SK-N-SH treated with all-trans-retinoic acid at 6 μM for 48 hours (cell line): Measurements from ENCODE around the gene CLEC16A.

Experiments used
- ESRRG ChIP-seq: fragments of 250-450 bp; sonication (Bioruptor Pico); IDR thresholded peaks from 2 replicates; pipeline ENCODE4 v1.6.1; 2021; ENCODE audit warnings: mild to moderate bottlenecking
- OSR1 ChIP-seq: fragments of 250-450 bp; sonication (Bioruptor Pico); IDR thresholded peaks from 2 replicates; pipeline ENCODE4 v1.8.0; 2022; ENCODE audit warnings: moderate library complexity, mild to moderate bottlenecking, inconsistent platforms
- RARB ChIP-seq: fragments of 250-450 bp; sonication (Bioruptor Pico); IDR thresholded peaks from 2 replicates; pipeline ENCODE4 v1.8.0; 2021; ENCODE audit warnings: mild to moderate bottlenecking, moderate library complexity
- SNAI2 ChIP-seq: fragments of 250-450 bp; sonication (Bioruptor Pico); IDR thresholded peaks from 2 replicates; pipeline ENCODE4 v1.5.0; 2020; ENCODE audit warnings: mild to moderate bottlenecking, moderate library complexity
- TCF4 ChIP-seq: fragments of 250-450 bp; sonication (Bioruptor Pico); IDR thresholded peaks from 2 replicates; pipeline ENCODE4 v1.8.0; 2021; ENCODE audit warnings: mild to moderate bottlenecking, moderate library complexity, borderline replicate concordance
- ZFP3 ChIP-seq: fragments of 250-450 bp; sonication (Bioruptor Pico); IDR thresholded peaks from 2 replicates; pipeline ENCODE4 v1.5.0; 2020; ENCODE audit warnings: mild to moderate bottlenecking, moderate library complexity
- ZFP30 ChIP-seq: fragments of 450-650 bp; formaldehyde crosslinking; IDR thresholded peaks from 2 replicates; pipeline ENCODE4 v1.5.0; 2022; ENCODE audit warnings: mild to moderate bottlenecking, moderate library complexity
- ZNF70 ChIP-seq: fragments of 450-650 bp; formaldehyde crosslinking; IDR thresholded peaks from 2 replicates; pipeline ENCODE4 v1.5.0; 2020; ENCODE audit warnings: mild to moderate bottlenecking, moderate library complexity
- TF ChIP-seq, protein P1 (sequence below): fragments of 250-450 bp; sonication (Bioruptor Pico); IDR thresholded peaks from 2 replicates; pipeline ENCODE4 v1.5.1; 2020; ENCODE audit warnings: low read depth, mild to moderate bottlenecking, moderate library complexity
- TF ChIP-seq, protein P2 (sequence below): fragments of 250-450 bp; sonication (Bioruptor Pico); IDR thresholded peaks from 2 replicates; pipeline ENCODE4 v1.5.1; 2021; ENCODE audit warnings: mild to moderate bottlenecking, moderate library complexity
- TF ChIP-seq, protein P3 (sequence below): fragments of 250-450 bp; sonication (Bioruptor Pico); IDR thresholded peaks from 2 replicates; pipeline ENCODE4 v1.8.0; 2021; ENCODE audit warnings: low read depth, mild to moderate bottlenecking, moderate library complexity, borderline replicate concordance

DNA sequence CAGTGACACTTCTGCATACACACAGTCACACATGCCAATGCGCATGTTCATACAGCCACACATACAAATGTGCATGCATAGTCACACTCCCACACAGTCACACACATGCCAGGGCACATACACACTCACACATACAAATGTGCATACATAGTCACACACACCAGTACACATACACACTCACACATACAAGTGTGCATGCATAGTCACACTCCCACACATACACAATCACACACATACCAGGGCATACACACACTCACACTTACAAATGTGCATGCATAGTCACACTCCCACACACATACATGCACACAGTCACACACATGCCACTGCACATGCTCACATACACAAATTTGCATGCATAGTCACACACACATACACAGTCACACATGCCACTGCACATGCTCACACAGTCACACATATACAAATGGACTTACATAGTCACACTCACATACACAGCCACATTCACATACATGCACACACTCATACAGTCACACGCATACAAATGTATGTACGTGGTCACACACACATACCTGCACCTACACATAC, 227.5 kb downstream of the CLEC16A start:
- TF ChIP-seq RARB (CRISPR knock-in tag), result no peak
- TF ChIP-seq TCF4, result no peak
- TF ChIP-seq SNAI2 (CRISPR knock-in tag), result no peak
- no peak for TF ChIP-seq ZNF70 (CRISPR knock-in tag)
- TF ChIP-seq, protein P1, sequence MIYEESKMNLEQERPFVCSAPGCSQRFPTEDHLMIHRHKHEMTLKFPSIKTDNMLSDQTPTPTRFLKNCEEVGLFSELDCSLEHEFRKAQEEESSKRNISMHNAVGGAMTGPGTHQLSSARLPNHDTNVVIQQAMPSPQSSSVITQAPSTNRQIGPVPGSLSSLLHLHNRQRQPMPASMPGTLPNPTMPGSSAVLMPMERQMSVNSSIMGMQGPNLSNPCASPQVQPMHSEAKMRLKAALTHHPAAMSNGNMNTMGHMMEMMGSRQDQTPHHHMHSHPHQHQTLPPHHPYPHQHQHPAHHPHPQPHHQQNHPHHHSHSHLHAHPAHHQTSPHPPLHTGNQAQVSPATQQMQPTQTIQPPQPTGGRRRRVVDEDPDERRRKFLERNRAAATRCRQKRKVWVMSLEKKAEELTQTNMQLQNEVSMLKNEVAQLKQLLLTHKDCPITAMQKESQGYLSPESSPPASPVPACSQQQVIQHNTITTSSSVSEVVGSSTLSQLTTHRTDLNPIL (CRISPR knock-in tag), result no peak
- TF ChIP-seq ZFP30 (CRISPR knock-in tag), result no peak
- no peak for TF ChIP-seq OSR1 (CRISPR knock-in tag)
- TF ChIP-seq, protein P2, sequence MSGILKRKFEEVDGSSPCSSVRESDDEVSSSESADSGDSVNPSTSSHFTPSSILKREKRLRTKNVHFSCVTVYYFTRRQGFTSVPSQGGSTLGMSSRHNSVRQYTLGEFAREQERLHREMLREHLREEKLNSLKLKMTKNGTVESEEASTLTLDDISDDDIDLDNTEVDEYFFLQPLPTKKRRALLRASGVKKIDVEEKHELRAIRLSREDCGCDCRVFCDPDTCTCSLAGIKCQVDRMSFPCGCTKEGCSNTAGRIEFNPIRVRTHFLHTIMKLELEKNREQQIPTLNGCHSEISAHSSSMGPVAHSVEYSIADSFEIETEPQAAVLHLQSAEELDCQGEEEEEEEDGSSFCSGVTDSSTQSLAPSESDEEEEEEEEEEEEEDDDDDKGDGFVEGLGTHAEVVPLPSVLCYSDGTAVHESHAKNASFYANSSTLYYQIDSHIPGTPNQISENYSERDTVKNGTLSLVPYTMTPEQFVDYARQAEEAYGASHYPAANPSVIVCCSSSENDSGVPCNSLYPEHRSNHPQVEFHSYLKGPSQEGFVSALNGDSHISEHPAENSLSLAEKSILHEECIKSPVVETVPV, result no peak
- no peak for TF ChIP-seq ESRRG (CRISPR knock-in tag)
- no peak for TF ChIP-seq ZFP3
- TF ChIP-seq, protein P3, sequence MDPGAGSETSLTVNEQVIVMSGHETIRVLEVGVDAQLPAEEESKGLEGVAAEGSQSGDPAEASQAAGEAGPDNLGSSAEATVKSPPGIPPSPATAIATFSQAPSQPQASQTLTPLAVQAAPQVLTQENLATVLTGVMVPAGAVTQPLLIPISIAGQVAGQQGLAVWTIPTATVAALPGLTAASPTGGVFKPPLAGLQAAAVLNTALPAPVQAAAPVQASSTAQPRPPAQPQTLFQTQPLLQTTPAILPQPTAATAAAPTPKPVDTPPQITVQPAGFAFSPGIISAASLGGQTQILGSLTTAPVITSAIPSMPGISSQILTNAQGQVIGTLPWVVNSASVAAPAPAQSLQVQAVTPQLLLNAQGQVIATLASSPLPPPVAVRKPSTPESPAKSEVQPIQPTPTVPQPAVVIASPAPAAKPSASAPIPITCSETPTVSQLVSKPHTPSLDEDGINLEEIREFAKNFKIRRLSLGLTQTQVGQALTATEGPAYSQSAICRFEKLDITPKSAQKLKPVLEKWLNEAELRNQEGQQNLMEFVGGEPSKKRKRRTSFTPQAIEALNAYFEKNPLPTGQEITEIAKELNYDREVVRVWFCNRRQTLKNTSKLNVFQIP (CRISPR knock-in tag), result no peak
